IMR-90 (cell line): ENCODE results near the gene PLB1. TPM values are rescaled to one million over a fixed set of nuclear protein-coding genes. Genes with fewer than 3 reads are reported as not detected.

Source experiments
- ATAC-seq: fragments of 200-7000 bp; cut with Tn5 transposase; 2 replicates; pipeline ENCODE4 v1.9.1; 2020; ENCODE audit warnings: low read depth, mild to moderate bottlenecking, moderate library complexity
- BruUV-seq: library from RNA; stranded (reverse); fragments of 400-500 nt; replicated peaks from 2 replicates; lab custom pipeline; 2021; lab: Mats Ljungman, UMichigan
- CTCF ChIA-PET: fragments of 300-600 bp; formaldehyde crosslinking; extraction: SDS; loops from one replicate; lab custom pipeline; 2021; ENCODE audit warnings: antibody characterized with exemption; lab: Yijun Ruan, JAX
- POLR2A ChIA-PET: fragments of 300-600 bp; sonication (Branson Sonifier 250); formaldehyde crosslinking; loops from one replicate; lab custom pipeline; 2022; ENCODE audit warnings: antibody characterized with exemption; ENCODE audit not compliant: unreplicated experiment; lab: Charles Lee
- DNase-seq: peaks from one replicate; pipeline ENCODE4 v3.0.0; 2013
- H2AFZ ChIP-seq: replicated peaks from 2 replicates; pipeline ENCODE3; 2013; ENCODE audit warnings: low read length, mild to moderate bottlenecking; ENCODE audit not compliant: poor library complexity
- H2AK5ac ChIP-seq: 2 replicates; pipeline ENCODE4 v1.6.1; 2013; ENCODE audit warnings: low read depth, low read length, inconsistent platforms
- H2AK9ac ChIP-seq: replicated peaks from 2 replicates; pipeline ENCODE3; 2013; ENCODE audit warnings: mild to moderate bottlenecking, low read depth, low read length, moderate library complexity; ENCODE audit not compliant: poor library complexity
- H2BK120ac ChIP-seq: 2 replicates; pipeline ENCODE4 v1.6.1; 2013; ENCODE audit warnings: low read depth, low read length, inconsistent platforms
- H2BK15ac ChIP-seq: 3 replicates; pipeline ENCODE4 v1.6.1; 2013; ENCODE audit warnings: low read depth, low read length, inconsistent platforms
- H2BK20ac ChIP-seq: 2 replicates; pipeline ENCODE4 v1.6.1; 2013; ENCODE audit warnings: low read depth, mild to moderate bottlenecking, inconsistent platforms, low read length, moderate library complexity
- H2BK5ac ChIP-seq: 2 replicates; pipeline ENCODE4 v1.6.1; 2013; ENCODE audit warnings: mild to moderate bottlenecking, low read depth, low read length, inconsistent platforms; ENCODE audit not compliant: poor library complexity, severe bottlenecking
- H3K14ac ChIP-seq: replicated peaks from 2 replicates; pipeline ENCODE4 v1.6.1; 2013; ENCODE audit warnings: low read depth, low read length, inconsistent platforms
- H3K18ac ChIP-seq: 2 replicates; pipeline ENCODE4 v1.6.1; 2013; ENCODE audit warnings: low read depth, low read length, control low read depth
- H3K23ac ChIP-seq: 2 replicates; pipeline ENCODE4 v1.6.1; 2013; ENCODE audit warnings: low read depth, low read length, inconsistent platforms
- H3K27ac ChIP-seq: 2 replicates; pipeline ENCODE4 v1.5.1; 2013; ENCODE audit warnings: mild to moderate bottlenecking, control low read depth, low read length; ENCODE audit not compliant: insufficient read depth
- H3K27me3 ChIP-seq: 2 replicates; pipeline ENCODE4 v1.6.1; 2013; ENCODE audit warnings: low read length; ENCODE audit not compliant: control insufficient read depth, insufficient read depth
- H3K36me3 ChIP-seq: 2 replicates; pipeline ENCODE4 v1.6.1; 2013; ENCODE audit warnings: low read length, mixed read lengths; ENCODE audit not compliant: control insufficient read depth, insufficient read depth
- H3K4ac ChIP-seq: 2 replicates; pipeline ENCODE4 v1.6.1; 2013; ENCODE audit warnings: low read depth, low read length, inconsistent platforms
- H3K4me1 ChIP-seq: 2 replicates; pipeline ENCODE4 v1.6.1; 2013; ENCODE audit warnings: low read length, mixed read lengths; ENCODE audit not compliant: control insufficient read depth, insufficient read depth
- H3K4me2 ChIP-seq: 2 replicates; pipeline ENCODE4 v1.6.1; 2013; ENCODE audit warnings: low read depth, mild to moderate bottlenecking, control low read depth, low read length, moderate library complexity
- H3K4me3 ChIP-seq: 2 replicates; pipeline ENCODE4 v1.5.1; 2013; ENCODE audit warnings: low read depth, mild to moderate bottlenecking, control low read depth, low read length, moderate library complexity; ENCODE audit not compliant: insufficient read depth
- H3K56ac ChIP-seq: 2 replicates; pipeline ENCODE4 v1.6.1; 2013; ENCODE audit warnings: low read length, inconsistent platforms; ENCODE audit not compliant: insufficient read depth; ENCODE audit errors: extremely low read depth
- H3K79me1 ChIP-seq, 2 experiments: 2 replicates each; pipeline ENCODE4 v1.6.1; 2013; ENCODE audit warnings: low read length in 2 of 2, inconsistent platforms in 1 of 2, low read depth in 1 of 2
- H3K9ac ChIP-seq: 2 replicates; pipeline ENCODE4 v1.6.1; 2013; ENCODE audit warnings: low read depth, low read length, control low read depth
- H3K9me1 ChIP-seq: 2 replicates; pipeline ENCODE4 v1.6.1; 2013; ENCODE audit warnings: low read length, inconsistent platforms; ENCODE audit not compliant: insufficient read depth
- H3K9me3 ChIP-seq: 2 replicates; pipeline ENCODE4 v1.6.1; 2013; ENCODE audit warnings: low read length; ENCODE audit not compliant: control insufficient read depth, insufficient read depth
- H4K20me1 ChIP-seq: 2 replicates; pipeline ENCODE4 v1.6.1; 2013; ENCODE audit warnings: low read length, inconsistent platforms; ENCODE audit not compliant: insufficient read depth
- H4K5ac ChIP-seq: 2 replicates; pipeline ENCODE4 v1.6.1; 2013; ENCODE audit warnings: mild to moderate bottlenecking, low read depth, low read length, control low read depth
- H4K8ac ChIP-seq, 2 experiments: 2 replicates each; pipeline ENCODE4 v1.6.1; 2013; ENCODE audit warnings: low read depth in 2 of 2, low read length in 2 of 2, control low read depth in 1 of 2, inconsistent platforms in 1 of 2
- H4K91ac ChIP-seq: 2 replicates; pipeline ENCODE4 v1.6.1; 2013; ENCODE audit warnings: low read depth, low read length, inconsistent platforms; ENCODE audit not compliant: insufficient read depth
- FOS ChIP-seq: fragments of 150-350 bp; IDR thresholded peaks from 2 replicates; pipeline ENCODE4 v1.6.1; 2016; ENCODE audit warnings: low read depth, low read length
- SMC3 ChIP-seq: fragments of 150-350 bp; IDR thresholded peaks from 2 replicates; pipeline ENCODE4 v1.6.1; 2016; ENCODE audit warnings: low read depth, mild to moderate bottlenecking, antibody characterized with exemption, low read length, moderate library complexity
- WGBS, 2 experiments: methylation state at CpG; one replicate each; pipeline versions ENCODE4 v1.1.5 to v1.1.7; 2013; ENCODE audit warnings: missing lambda C conversion rate in 2 of 2; ENCODE audit not compliant: insufficient read length in 1 of 2; ENCODE audit errors: extremely low coverage in 2 of 2; 5-methylcytosine and 5-hydroxymethylcytosine counted together
- dilution Hi-C: fragments of 300-500 bp; cut with HindIII; formaldehyde crosslinking; loops from one replicate; pipeline ENCODE4 v1.14.3; 2018; ENCODE audit warnings: low sequenced_read_pairs; ENCODE audit not compliant: unreplicated experiment
- in situ Hi-C: fragments of 300-500 bp; cut with MboI; formaldehyde crosslinking; loops from 3 replicates; pipeline ENCODE4 v1.14.3; 2019; ENCODE audit warnings: low sequenced_read_pairs, inconsistent platforms, mixed read lengths
- intact Hi-C: fragments of 100-400 bp; cut with micrococcal nuclease; formaldehyde crosslinking; loops from 2 replicates; pipeline ENCODE4 v1.10.0; 2022
- polyA plus RNA-seq, 3 experiments: library from polyadenylated mRNA; depleted of rRNA; stranded (reverse); fragments of >200 nt; gene quantifications; 2 replicates each; pipeline ENCODE4 v1.2.3, GENCODE V29; 2012; ENCODE audit warnings: low replicate concordance in 1 of 3
- total RNA-seq: library from RNA; depleted of rRNA; stranded (reverse); fragments of >200 nt; gene quantifications from 2 replicates; pipeline ENCODE4 v1.2.3, GENCODE V29; 2012

Gene PLB1
- total and polyA plus RNA-seq, 2 of the 4 experiments (the other 2 are of a cell fraction): 0.74 to 0.90 TPM

DNA sequence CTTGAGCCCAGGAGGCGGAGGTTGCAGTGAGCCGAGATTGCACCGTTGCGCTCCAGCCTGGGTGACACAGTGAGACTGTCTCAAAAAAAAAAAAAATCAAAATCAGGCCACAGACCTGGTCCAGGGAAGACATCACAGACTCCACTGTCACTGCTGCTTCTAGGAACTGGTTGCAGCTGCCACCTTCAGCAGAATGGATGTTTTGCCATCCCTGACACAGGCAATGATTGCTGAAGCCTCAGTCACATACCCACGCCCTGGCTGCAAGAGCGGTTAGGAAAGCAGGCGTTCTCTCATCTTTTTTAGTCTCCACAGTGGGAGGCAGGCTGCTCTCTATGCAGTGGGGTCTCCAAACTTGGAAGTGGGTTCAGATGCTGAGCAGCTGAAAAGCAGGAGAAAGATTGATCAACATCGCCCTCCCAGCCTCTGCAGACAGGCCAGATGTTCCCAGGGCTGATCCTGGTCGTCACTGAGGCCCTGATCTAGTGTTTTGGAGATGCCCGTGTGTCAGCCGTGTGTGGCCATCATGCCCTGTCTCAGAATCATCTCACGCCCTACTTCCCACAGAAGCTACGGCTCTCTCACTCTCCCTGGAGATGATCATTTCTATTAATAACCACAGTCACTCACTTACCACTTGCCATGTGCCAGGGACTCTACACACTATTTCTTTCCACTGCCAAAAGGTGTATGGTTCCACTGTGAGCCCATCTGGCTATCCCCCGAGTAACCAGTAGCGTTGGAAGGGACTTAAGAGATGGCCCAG is 91.8 kb downstream of the PLB1 start:
- Histone ChIP-seq H3K4me1 (peaks cover 12% of the 10 kb centered on the region), H4K5ac (no peak overlapping the region), H2BK20ac (peak overlapping the region; percentile 38), H3K9ac (no peak overlapping the region), H3K27me3 (no peaks in the 10 kb centered on the region), H3K4ac (peak overlapping the region; percentile 14; the same call in 1 of the 2 replicates), H3K23ac (no peak overlapping the region), H4K91ac (peak overlapping the region; percentile 58), H3K79me1 (0 out of 4 replicates have a peak, but pooled peaks cover 0 to 8% of the 10 kb centered on the region in 2 experiments), H2AK5ac (peak overlapping the region; percentile 74), H3K4me2 (no peak overlapping the region), H2BK120ac (peak overlapping the region; percentile 25; the same call in 1 of the 2 replicates), H2BK15ac (peak overlapping the region; percentile 65; the same call in 1 of the 3 replicates), H3K14ac (peak overlapping the region; percentile 78; the same call in 1 of the 2 replicates), H3K9me3 (no peaks in the 10 kb centered on the region), H3K9me1 (peaks cover 14% of the 10 kb centered on the region), H4K8ac (peak overlapping the region in 1 of 2 experiments; percentile 24; a peak in 1 of 4 replicates), H3K18ac (no peak overlapping the region), H2BK5ac (no peak overlapping the region), H4K20me1 (no peaks in the 10 kb centered on the region), H3K36me3 (no peaks in the 10 kb centered on the region), H2AFZ (peak overlapping the region; percentile 26), H3K27ac (no peak overlapping the region), H2AK9ac (no peak overlapping the region), H3K4me3 (no peak overlapping the region), H3K56ac (no peak overlapping the region)
- no peak for DNase-seq
- intact Hi-C loops (no loop called here), in situ Hi-C loops (loop anchor here (5.0 to 25.0 kb wide), 2 partner anchors 165 to 325 kb away; partner anchors contain the start of gene PPP1CB), dilution Hi-C loops (no loop called here)
- CTCF ChIA-PET: interaction anchor here (0.6 kb wide), 2 partner anchors 149 to 1005 kb away, joined by 3 to 7 read pairs; no protein-coding TSS in a partner anchor
- no peak for ATAC-seq
- BruUV-seq: no TSS peak
- 86% methylated on average over 12 of the region's 15 CpGs; no CpG with 5 or more reads in 1 of the 2 experiments for WGBS, 2 experiments
- POLR2A ChIA-PET: no interaction called here
- no peak for TF ChIP-seq SMC3
- TF ChIP-seq FOS: no peak
